Right lobe of liver (tissue), 6 donors: ENCODE results near the gene ABT1. TPM values are rescaled to one million over a fixed set of nuclear protein-coding genes. Genes with fewer than 3 reads are reported as not detected.
"Not testable (repeated sequence)": the region's sequence is repeated elsewhere in the genome, so short reads cannot be mapped to it uniquely, and the experiment has no call there.

Source experiments
- ATAC-seq, 4 donors: fragments of 200-7000 bp; cut with Tn5 transposase; one replicate each; pipeline ENCODE4 v1.9.1; 2020; ENCODE audit warnings: mild to moderate bottlenecking in 4 of 4, moderate library complexity in 4 of 4
- DNase-seq, 3 donors: peaks; one replicate each; pipeline ENCODE4 v3.0.0-alpha.2; 2020
- H3K27ac ChIP-seq, 3 donors: fragments of 200-600 bp; one replicate each; pipeline ENCODE4 v1.8.0; 2022
- H3K27me3 ChIP-seq, 2 donors: fragments of 200-600 bp; one replicate each; pipeline ENCODE4 v1.8.0; 2022
- H3K36me3 ChIP-seq, 4 donors: fragments of 200-600 bp; sonication (generic) in 1 of 4; one replicate each; pipeline versions ENCODE4 v1.5.1 to v1.8.0; 2017 to 2022; ENCODE audit warnings: control low read depth in 1 of 4
- H3K4me1 ChIP-seq, 4 donors: fragments of 200-600 bp; sonication (generic) in 1 of 4; one replicate each; pipeline versions ENCODE4 v1.5.1 to v1.8.0; 2017 to 2022; ENCODE audit warnings: control low read depth in 1 of 4
- H3K4me3 ChIP-seq, 3 donors: fragments of 200-600 bp; one replicate each; pipeline ENCODE4 v1.8.0; 2022
- H3K9me3 ChIP-seq, 4 donors: fragments of 200-600 bp; sonication (generic) in 1 of 4; one replicate each; pipeline versions ENCODE4 v1.5.1 to v1.8.0; 2017 to 2022; ENCODE audit warnings: control low read depth in 1 of 4
- CTCF ChIP-seq, 4 donors: fragments of 200-600 bp in 3 of 4; fragments of 450-650 bp in 1 of 4; IDR thresholded peaks; one replicate each; pipeline versions ENCODE4 v1.5.1 to v1.8.0; 2016 to 2022; ENCODE audit warnings: antibody characterized with exemption in 4 of 4, mild to moderate bottlenecking in 2 of 4
- POLR2A ChIP-seq: fragments of 450-650 bp; IDR thresholded peaks from one replicate; pipeline ENCODE4 v1.6.1; 2017; ENCODE audit warnings: antibody characterized with exemption, mild to moderate bottlenecking
- WGBS: methylation state at CpG from one replicate; pipeline ENCODE4 v1.1.6; 2018; ENCODE audit warnings: low coverage, low lambda C conversion rate; ENCODE audit not compliant: insufficient coverage; ENCODE audit errors: missing lambda C conversion rate; 5-methylcytosine and 5-hydroxymethylcytosine counted together
- intact Hi-C, 2 donors: fragments of 100-400 bp; cut with DNase I; formaldehyde crosslinking; loops; one replicate each; pipeline versions ENCODE4 v1.11.2 to v1.14.1; 2022
- long read RNA-seq: library from polyadenylated mRNA; unstranded; transcript quantifications from one replicate; pipeline ENCODE4 v2.0.0, GENCODE V29; 2019
- total RNA-seq, 6 experiments: library from RNA; depleted of rRNA in 2 of 6; stranded (reverse); fragments of >200 nt in 2 of 6; fragmentation: NEBNext Ultra II Directional in 3 of 6; extraction: Animal tissue kit (Norgen Biotek cat#: 25700) in 3 of 6; gene quantifications; one replicate each; pipeline versions ENCODE4 v1.1.0 to v1.2.4, GENCODE V29; 2016 to 2023
- donor health status: DM: no; HTN: yes; CAD: no.
- donor health status: DM: no; HTN: no; CAD: no.
- donor health status: DM: no; HTN: no; CAD: no.
- donor health status: DM: no; HTN: yes; CAD: no.
- donor health status: DM: no; HTN: yes; CAD: no.

Gene ABT1
- 1 to 10 TPM; 5.0 to 9.2 (median 7.0) TPM for total RNA-seq
- long read RNA-seq, partial matches to known transcripts: 0 of 4 reads
- long read RNA-seq, other reads (novel, unspliced or antisense): 0 of 4 reads

- DNase-seq: peak; percentile 95 to 98 (median 97)
- peak; percentile 93 to 96 (median 94) for ATAC-seq
- Histone ChIP-seq H3K4me3 (peak within 1 kb of the TSS; percentile 83 to 97 (median 96)), H3K9me3 (no peaks in the 10 kb centered on the region), H3K27ac (peak within 1 kb of the TSS; percentile 79 to 88 (median 88)), H3K4me1 (peaks cover 0 to 9% (median 2%) of the 10 kb centered on the region in 4 donors), H3K27me3 (peaks cover 6 to 11% of the 10 kb centered on the region in 2 donors), H3K36me3 (peaks cover 0 to 19% (median 6%) of the 10 kb centered on the region in 4 donors)
- intact Hi-C loops: no loop called here
- TF ChIP-seq CTCF (IDR thresholded peaks at IDR 0.05) (no peak), POLR2A (peak; percentile 79)
- WGBS: under 1% methylated on average over 37 of the region's 51 CpGs
These were observed at the start of gene ABT1 for GRCh38 chr6:26596579-26597388. ABT1 (plus strand) TSS chr6:26596953; CDS start chr6:26596983, 30 bp downstream.

GRCh38 chr6:26547363-26547762, 49.4 kb upstream of the ABT1 start:
- DNase-seq, intact Hi-C loops, H3K27ac ChIP-seq, H3K27me3 ChIP-seq, H3K36me3 ChIP-seq, H3K9me3 ChIP-seq, H3K4me3 ChIP-seq, ATAC-seq: not testable (repeated sequence)
- H3K4me1 ChIP-seq: peaks cover 0 to 13% (median 0%) of the 10 kb centered on the region in 4 donors
- WGBS: 99% methylated on average over 7 of the region's 18 CpGs

GRCh38 chr6:26550250-26550993, 46.3 kb upstream of the ABT1 start:
- no peak overlapping the region for H3K27ac ChIP-seq
- ATAC-seq (peak; percentile 31 to 62 (median 36)), DNase-seq (peak; percentile 51 to 63 (median 53))
- no peak for TF ChIP-seq POLR2A
- no peak for TF ChIP-seq CTCF (IDR thresholded peaks at IDR 0.05)
- WGBS: 12% methylated on average over 23 of the region's 42 CpGs
- H3K9me3 ChIP-seq: no peaks in the 10 kb centered on the region
- peak overlapping the region; percentile 15 to 45 (median 28) for H3K4me3 ChIP-seq
- H3K27me3 ChIP-seq: peaks cover 0 to 3% of the 10 kb centered on the region in 2 donors
- H3K4me1 ChIP-seq: peaks cover 0 to 18% (median 8%) of the 10 kb centered on the region in 4 donors
- intact Hi-C loops: no loop called here
- H3K36me3 ChIP-seq: peaks cover 0 to under 1% (median 0%) of the 10 kb centered on the region in 4 donors

- intact Hi-C loops: no loop called here
- WGBS: 88% methylated on average over 10 of the region's 10 CpGs
These were observed 44.5 kb upstream of the ABT1 start for GRCh38 chr6:26552205-26552604.

More at GRCh38 chr6:26552205-26552604, 44.5 kb upstream of the ABT1 start:
- ATAC-seq (no peak), DNase-seq (no peak)
- H3K4me1 ChIP-seq: peaks cover 0 to 18% (median 8%) of the 10 kb centered on the region in 4 donors
- no peaks in the 10 kb centered on the region for H3K36me3 ChIP-seq
- H3K27me3 ChIP-seq: peaks cover 0 to 3% of the 10 kb centered on the region in 2 donors
- no peaks in the 10 kb centered on the region for H3K9me3 ChIP-seq
- TF ChIP-seq CTCF (IDR thresholded peaks at IDR 0.05) (no peak), POLR2A (no peak)
- H3K4me3 ChIP-seq: no peak overlapping the region
- no peak overlapping the region for H3K27ac ChIP-seq
